MCF 10A (cell line): ENCODE measurements around the gene SYNGR4. TPM values are rescaled to one million over a fixed set of nuclear protein-coding genes. Genes with fewer than 3 reads are reported as not detected.

Experiments
- BruUV-seq: library from RNA; stranded (reverse); fragments of 400-500 nt; replicated peaks from 2 replicates; lab custom pipeline; 2021; lab: Mats Ljungman, UMichigan
- CTCF ChIA-PET: fragments of 300-600 bp; sonication (Branson Sonifier 250); formaldehyde crosslinking; extraction: SDS; loops from one replicate; lab custom pipeline; 2021; ENCODE audit warnings: antibody characterized with exemption, inconsistent platforms; lab: Yijun Ruan, JAX
- POLR2A ChIA-PET: fragments of 300-600, 350-650 bp; sonication (Branson Sonifier 250); formaldehyde crosslinking; extraction: SDS; loops from one replicate; lab custom pipeline; 2020; ENCODE audit warnings: antibody characterized with exemption, inconsistent platforms; lab: Yijun Ruan, JAX
- DNase-seq: peaks from one replicate; pipeline ENCODE4 v3.0.0-alpha.2; 2018; ENCODE audit not compliant: unreplicated experiment
- H3K27ac Mint-ChIP-seq: one replicate; pipeline ENCODE4 v1.8.0; 2022; ENCODE audit warnings: mild to moderate bottlenecking, low read depth, mixed read lengths; ENCODE audit not compliant: unreplicated experiment
- H3K27me3 Mint-ChIP-seq: one replicate; pipeline ENCODE4 v1.8.0; 2022; ENCODE audit warnings: mixed read lengths; ENCODE audit not compliant: insufficient read depth, unreplicated experiment
- H3K36me3 Mint-ChIP-seq: one replicate; pipeline ENCODE4 v1.8.0; 2022; ENCODE audit warnings: mild to moderate bottlenecking, moderate library complexity, mixed read lengths; ENCODE audit not compliant: insufficient read depth, unreplicated experiment
- H3K4me1 Mint-ChIP-seq: one replicate; pipeline ENCODE4 v1.8.0; 2022; ENCODE audit warnings: mixed read lengths; ENCODE audit not compliant: insufficient read depth, unreplicated experiment
- H3K4me3 Mint-ChIP-seq: one replicate; pipeline ENCODE4 v1.8.0; 2022; ENCODE audit warnings: mild to moderate bottlenecking, moderate library complexity, mixed read lengths; ENCODE audit not compliant: unreplicated experiment
- H3K9me3 Mint-ChIP-seq: one replicate; pipeline ENCODE4 v1.8.0; 2022; ENCODE audit warnings: mixed read lengths; ENCODE audit not compliant: unreplicated experiment
- CTCF ChIP-seq: fragments of 200-600 bp; IDR thresholded peaks from one replicate; pipeline ENCODE4 v1.8.0; 2022; ENCODE audit warnings: antibody characterized with exemption, mild to moderate bottlenecking; ENCODE audit not compliant: unreplicated experiment
- intact Hi-C: fragments of 100-400 bp; cut with micrococcal nuclease; formaldehyde crosslinking; loops from 2 replicates; pipeline ENCODE4 v1.14.1; 2022
- total RNA-seq: library from RNA; stranded (reverse); gene quantifications from 2 replicates; pipeline ENCODE4 v1.2.3, GENCODE V29; 2022

Gene SYNGR4
- total RNA-seq, 1 experiment from 2014 or later = not detected

GRCh38 chr19:48338253-48338755 is 25.9 kb upstream of the SYNGR4 start:
- BruUV-seq = no TSS peak
- H3K36me3 Mint-ChIP-seq = peaks cover under 1% of the 10 kb centered on the region
- no peaks in the 10 kb centered on the region for H3K27me3 Mint-ChIP-seq
- H3K9me3 Mint-ChIP-seq = no peaks in the 10 kb centered on the region
- peaks cover 18% of the 10 kb centered on the region for H3K4me1 Mint-ChIP-seq
- no peak overlapping the region for H3K4me3 Mint-ChIP-seq
- ChIA-PET POLR2A (no interaction called here), CTCF (interaction anchor here (0.5 to 1.9 kb wide), 3 partner anchors 19 to 450 kb away, joined by 3 to 7 read pairs (median 3); no protein-coding TSS in a partner anchor)
- intact Hi-C loops = no loop called here
- no peak overlapping the region for H3K27ac Mint-ChIP-seq
- TF ChIP-seq CTCF = no peak
- no peak for DNase-seq

- no peak for DNase-seq
- TF ChIP-seq CTCF = no peak
- intact Hi-C loops = no loop called here
- Mint-ChIP-seq H3K27ac (no peak overlapping the region), H3K4me1 (peaks cover 21% of the 10 kb centered on the region), H3K36me3 (no peaks in the 10 kb centered on the region), H3K9me3 (no peaks in the 10 kb centered on the region), H3K4me3 (no peak overlapping the region), H3K27me3 (no peaks in the 10 kb centered on the region)
- ChIA-PET CTCF (interaction anchor here (0.5 to 1.9 kb wide), 2 partner anchors 20 to 507 kb away, joined by 5 to 7 read pairs; no protein-coding TSS in a partner anchor), POLR2A (interaction anchor here (0.9 to 1.4 kb wide), 2 partner anchors 18 to 25 kb away, joined by 3 to 6 read pairs; partner anchors contain the start of genes SYNGR4 and TMEM143)
- BruUV-seq = no TSS peak
Observed at GRCh38 chr19:48338802-48339503, 25.2 kb upstream of the SYNGR4 start.

- no peaks in the 10 kb centered on the region for H3K9me3 Mint-ChIP-seq
- ChIA-PET CTCF (interaction anchor here (0.8 to 1.8 kb wide), 6 partner anchors 10 to 129 kb away, joined by 3 to 7 read pairs (median 4); partner anchors contain the start of gene KDELR1), POLR2A (interaction anchor here (0.6 to 1.8 kb wide), 12 partner anchors 8 to 597 kb away, joined by 3 to 14 read pairs (median 4); partner anchors contain the start of genes CARD8, EMP3, KDELR1 and RPL18)
- no peak overlapping the region for H3K4me3 Mint-ChIP-seq
- no peak for TF ChIP-seq CTCF
- peak; percentile 99 for DNase-seq
- H3K36me3 Mint-ChIP-seq = peaks cover 2% of the 10 kb centered on the region
- BruUV-seq = no TSS peak
- no peak overlapping the region for H3K27ac Mint-ChIP-seq
- intact Hi-C loops = no loop called here
- no peaks in the 10 kb centered on the region for H3K27me3 Mint-ChIP-seq
- H3K4me1 Mint-ChIP-seq = peaks cover 15% of the 10 kb centered on the region
Observed at GRCh38 chr19:48340995-48341394, 23.2 kb upstream of the SYNGR4 start.
